Astrocyte (in vitro differentiated cells and primary cell): ENCODE measurements around the gene PSAP. TPM values are rescaled to one million over a fixed set of nuclear protein-coding genes. Genes with fewer than 3 reads are reported as not detected.

Source experiments
- DNase-seq: peaks from one replicate; pipeline ENCODE4 v3.0.0-alpha.2; 2010; ENCODE audit warnings: low read depth
- FAIRE-seq: peaks from 2 replicates; lab custom pipeline; 2011; peaks lifted over from hg19 to GRCh38; lab: Jason Lieb, UNC
- H2AFZ ChIP-seq: 2 replicates; pipeline ENCODE4 v1.6.0; 2012; ENCODE audit warnings: low read depth, low read length, inconsistent platforms
- H3K27ac ChIP-seq: 2 replicates; pipeline ENCODE4 v1.5.1; 2011; ENCODE audit warnings: low read depth, low read length, inconsistent platforms
- H3K27me3 ChIP-seq: 2 replicates; pipeline ENCODE4 v1.6.0; 2011; ENCODE audit warnings: low read length, inconsistent platforms; ENCODE audit not compliant: insufficient read depth
- H3K36me3 ChIP-seq: 2 replicates; pipeline ENCODE4 v1.5.1; 2011; ENCODE audit warnings: low read length, inconsistent platforms; ENCODE audit not compliant: insufficient read depth
- H3K4me1 ChIP-seq: 2 replicates; pipeline ENCODE4 v1.5.1; 2011; ENCODE audit warnings: low read length, inconsistent platforms; ENCODE audit not compliant: insufficient read depth
- H3K4me2 ChIP-seq: 2 replicates; pipeline ENCODE4 v1.6.0; 2012; ENCODE audit warnings: low read length, inconsistent platforms
- H3K4me3 ChIP-seq: 2 replicates; pipeline ENCODE4 v1.5.1; 2011; ENCODE audit warnings: low read depth, mild to moderate bottlenecking, low read length, inconsistent platforms; ENCODE audit not compliant: insufficient read depth
- H3K79me2 ChIP-seq: 2 replicates; pipeline ENCODE4 v1.6.0; 2012; ENCODE audit warnings: mild to moderate bottlenecking, low read length, inconsistent platforms; ENCODE audit not compliant: insufficient read depth
- H3K9ac ChIP-seq: 2 replicates; pipeline ENCODE4 v1.6.0; 2012; ENCODE audit warnings: mild to moderate bottlenecking, low read length, inconsistent platforms
- H3K9me3 ChIP-seq: 2 replicates; pipeline ENCODE4 v1.5.1; 2012; ENCODE audit warnings: low read depth, mild to moderate bottlenecking, low read length, inconsistent platforms; ENCODE audit not compliant: insufficient read depth
- H4K20me1 ChIP-seq: 2 replicates; pipeline ENCODE4 v1.6.0; 2012; ENCODE audit warnings: low read length, inconsistent platforms; ENCODE audit not compliant: insufficient read depth
- H3K27ac Mint-ChIP-seq: one replicate; pipeline ENCODE4 v1.8.0; 2021; ENCODE audit warnings: mild to moderate bottlenecking, mixed read lengths; ENCODE audit not compliant: unreplicated experiment
- H3K27me3 Mint-ChIP-seq: one replicate; pipeline ENCODE4 v1.8.0; 2021; ENCODE audit warnings: low read depth, mixed read lengths; ENCODE audit not compliant: unreplicated experiment
- H3K36me3 Mint-ChIP-seq: one replicate; pipeline ENCODE4 v1.8.0; 2021; ENCODE audit warnings: low read depth, mixed read lengths; ENCODE audit not compliant: unreplicated experiment
- H3K4me1 Mint-ChIP-seq: one replicate; pipeline ENCODE4 v1.8.0; 2021; ENCODE audit warnings: low read depth, mixed read lengths; ENCODE audit not compliant: unreplicated experiment
- H3K4me3 Mint-ChIP-seq: one replicate; pipeline ENCODE4 v1.8.0; 2021; ENCODE audit warnings: mild to moderate bottlenecking, moderate library complexity, mixed read lengths; ENCODE audit not compliant: unreplicated experiment
- H3K9me3 Mint-ChIP-seq: one replicate; pipeline ENCODE4 v1.8.0; 2021; ENCODE audit warnings: mild to moderate bottlenecking, mixed read lengths; ENCODE audit not compliant: unreplicated experiment
- CTCF ChIP-seq: IDR thresholded peaks from 2 replicates; pipeline ENCODE4 v1.5.1; 2011; ENCODE audit warnings: low read depth, mild to moderate bottlenecking, inconsistent platforms, low read length, moderate library complexity; ENCODE audit not compliant: insufficient read depth
- EZH2 ChIP-seq: IDR thresholded peaks from 2 replicates; pipeline ENCODE4 v1.6.1; 2012; ENCODE audit warnings: mild to moderate bottlenecking, low read length, inconsistent platforms; ENCODE audit not compliant: insufficient read depth
- total RNA-seq: library from RNA; stranded (reverse); gene quantifications from 2 replicates; pipeline ENCODE4 v1.2.1, GENCODE V29; 2021

Gene PSAP
- total RNA-seq, 1 donor from 2014 or later = 1,120 TPM

- no peak for FAIRE-seq
- Histone ChIP-seq H3K9ac (no peak overlapping the region), H3K9me3 (no peaks in the 10 kb centered on the region), H4K20me1 (peaks cover 85% of the 10 kb centered on the region), H3K36me3 (peaks cover 60% of the 10 kb centered on the region), H3K79me2 (peaks cover 29% of the 10 kb centered on the region), H3K27ac (no peak overlapping the region), H2AFZ (no peak overlapping the region), H3K4me2 (no peak overlapping the region), H3K4me1 (peaks cover 9% of the 10 kb centered on the region), H3K27me3 (no peaks in the 10 kb centered on the region), H3K4me3 (no peak overlapping the region)
- Mint-ChIP-seq H3K27me3 (no peaks in the 10 kb centered on the region), H3K9me3 (no peaks in the 10 kb centered on the region), H3K27ac (no peak overlapping the region), H3K4me1 (peaks cover 8% of the 10 kb centered on the region), H3K36me3 (peaks cover 17% of the 10 kb centered on the region), H3K4me3 (no peak overlapping the region)
- no peak for DNase-seq
- no peak for TF ChIP-seq EZH2
- no peak for TF ChIP-seq CTCF
Measured at GRCh38 chr10:71829171-71829570, 21.9 kb downstream of the PSAP start.

- FAIRE-seq = no peak
- peaks cover 62% of the 10 kb centered on the region for H3K36me3 ChIP-seq
- H3K79me2 ChIP-seq = peaks cover 25% of the 10 kb centered on the region
- no peak overlapping the region for H2AFZ ChIP-seq
- no peak overlapping the region for H3K4me3 ChIP-seq
- H3K36me3 Mint-ChIP-seq = peaks cover 18% of the 10 kb centered on the region
- no peak overlapping the region for H3K4me2 ChIP-seq
- no peak overlapping the region for H3K27ac Mint-ChIP-seq
- no peak for TF ChIP-seq EZH2
- TF ChIP-seq CTCF = no peak
- H3K27me3 ChIP-seq = no peaks in the 10 kb centered on the region
- no peak overlapping the region for H3K4me3 Mint-ChIP-seq
- H3K4me1 Mint-ChIP-seq = peaks cover 8% of the 10 kb centered on the region
- no peaks in the 10 kb centered on the region for H3K9me3 ChIP-seq
- peaks cover 85% of the 10 kb centered on the region for H4K20me1 ChIP-seq
- no peak overlapping the region for H3K27ac ChIP-seq
- no peak for DNase-seq
- H3K27me3 Mint-ChIP-seq = no peaks in the 10 kb centered on the region
- H3K9ac ChIP-seq = no peak overlapping the region
- peaks cover 9% of the 10 kb centered on the region for H3K4me1 ChIP-seq
- H3K9me3 Mint-ChIP-seq = no peaks in the 10 kb centered on the region
Measured at GRCh38 chr10:71828702-71829101, 22.3 kb downstream of the PSAP start.

- Histone ChIP-seq H3K27me3 (no peaks in the 10 kb centered on the region), H4K20me1 (peaks cover 85% of the 10 kb centered on the region), H3K79me2 (peaks cover 16% of the 10 kb centered on the region), H3K4me3 (no peak overlapping the region), H3K36me3 (peaks cover 67% of the 10 kb centered on the region), H2AFZ (no peak overlapping the region), H3K4me1 (peaks cover 9% of the 10 kb centered on the region), H3K9ac (no peak overlapping the region), H3K4me2 (no peak overlapping the region), H3K9me3 (no peaks in the 10 kb centered on the region), H3K27ac (no peak overlapping the region)
- Mint-ChIP-seq H3K9me3 (no peaks in the 10 kb centered on the region), H3K27me3 (no peaks in the 10 kb centered on the region), H3K4me1 (peaks cover 8% of the 10 kb centered on the region), H3K27ac (no peak overlapping the region), H3K4me3 (no peak overlapping the region), H3K36me3 (peaks cover 18% of the 10 kb centered on the region)
- FAIRE-seq (no peak), DNase-seq (no peak)
- no peak for TF ChIP-seq CTCF
- no peak for TF ChIP-seq EZH2
Measured at GRCh38 chr10:71827852-71828251, 23.2 kb downstream of the PSAP start.
